WTC11 (cell line): ENCODE results near the gene FAM50B.

Experiments used
- CREB1 ChIP-seq: sonication (generic); formaldehyde crosslinking; IDR thresholded peaks from 2 replicates; pipeline ENCODE4 v1.8.0; 2023; ENCODE audit warnings: mild to moderate bottlenecking, missing genetic modification reagents
- NR1H2 ChIP-seq: sonication (generic); formaldehyde crosslinking; IDR thresholded peaks from 2 replicates; pipeline ENCODE4 v1.9.0; 2021; ENCODE audit warnings: mild to moderate bottlenecking, moderate library complexity, missing genetic modification reagents
- SMAD3 ChIP-seq: sonication (generic); formaldehyde crosslinking; IDR thresholded peaks from 2 replicates; pipeline ENCODE4 v1.8.0; 2022; ENCODE audit warnings: missing genetic modification reagents, mild to moderate bottlenecking, borderline replicate concordance
- SMAD4 ChIP-seq: sonication (generic); formaldehyde crosslinking; IDR thresholded peaks from 2 replicates; pipeline ENCODE4 v1.8.0; 2022; ENCODE audit warnings: mild to moderate bottlenecking, missing genetic modification reagents
- SP1 ChIP-seq: sonication (generic); formaldehyde crosslinking; conservative IDR thresholded peaks from 2 replicates; pipeline ENCODE4 v1.8.1; 2022; ENCODE audit warnings: missing genetic modification reagents
- TF ChIP-seq, protein P1 (sequence below): sonication (generic); formaldehyde crosslinking; IDR thresholded peaks from 2 replicates; pipeline ENCODE4 v1.8.0; 2022; ENCODE audit warnings: mild to moderate bottlenecking, missing genetic modification reagents
- TF ChIP-seq, protein P2 (sequence below): sonication (generic); formaldehyde crosslinking; IDR thresholded peaks from 2 replicates; pipeline ENCODE4 v1.8.0; 2022; ENCODE audit warnings: mild to moderate bottlenecking, missing genetic modification reagents
- TF ChIP-seq, protein P3 (sequence below): fragments of 200-600 bp; IDR thresholded peaks from 2 replicates; pipeline ENCODE4 v1.8.0; 2022; ENCODE audit warnings: antibody characterized with exemption
- TF ChIP-seq, protein P4 (sequence below): sonication (generic); formaldehyde crosslinking; IDR thresholded peaks from 2 replicates; pipeline ENCODE4 v1.8.1; 2023; ENCODE audit warnings: mild to moderate bottlenecking, missing genetic modification reagents, moderate library complexity
- TF ChIP-seq, protein P5 (sequence below): fragments of 250-450 bp; sonication (Bioruptor Pico); IDR thresholded peaks from 2 replicates; pipeline ENCODE4 v1.8.0; 2021; ENCODE audit warnings: mild to moderate bottlenecking
- TF ChIP-seq, protein P6 (sequence below): sonication (generic); formaldehyde crosslinking; IDR thresholded peaks from 2 replicates; pipeline ENCODE4 v1.8.1; 2023; ENCODE audit warnings: mild to moderate bottlenecking, missing genetic modification reagents
- TF ChIP-seq, protein P7 (sequence below): sonication (generic); formaldehyde crosslinking; IDR thresholded peaks from 2 replicates; pipeline ENCODE4 v1.8.1; 2022; ENCODE audit warnings: mild to moderate bottlenecking, missing genetic modification reagents, moderate library complexity, borderline replicate concordance

DNA sequence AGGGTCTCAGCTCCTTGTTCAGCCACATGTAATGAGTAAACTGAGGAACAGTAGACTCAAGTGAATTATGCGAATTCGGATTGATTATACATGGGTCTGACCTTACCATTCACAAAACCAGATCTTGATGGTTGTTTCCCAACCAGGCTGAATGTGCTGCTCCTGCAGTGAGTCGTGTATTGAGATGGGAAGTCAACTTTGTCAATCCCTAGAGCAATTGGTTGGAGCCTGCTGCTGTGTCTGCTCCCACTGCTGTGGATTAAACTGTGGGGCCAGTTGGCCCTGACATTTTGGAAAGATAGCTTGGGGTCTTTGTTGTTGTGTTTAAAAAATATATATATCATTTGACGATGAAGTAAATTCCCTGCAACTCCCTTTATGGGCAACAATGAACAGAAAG lies 23.9 kb downstream of the FAM50B start:
- TF ChIP-seq SP1 (CRISPR knock-in tag) (no peak), SMAD3 (CRISPR knock-in tag) (no peak), SMAD4 (CRISPR knock-in tag) (no peak), CREB1 (CRISPR knock-in tag) (no peak), NR1H2 (CRISPR knock-in tag) (no peak)
- TF ChIP-seq, protein P1, sequence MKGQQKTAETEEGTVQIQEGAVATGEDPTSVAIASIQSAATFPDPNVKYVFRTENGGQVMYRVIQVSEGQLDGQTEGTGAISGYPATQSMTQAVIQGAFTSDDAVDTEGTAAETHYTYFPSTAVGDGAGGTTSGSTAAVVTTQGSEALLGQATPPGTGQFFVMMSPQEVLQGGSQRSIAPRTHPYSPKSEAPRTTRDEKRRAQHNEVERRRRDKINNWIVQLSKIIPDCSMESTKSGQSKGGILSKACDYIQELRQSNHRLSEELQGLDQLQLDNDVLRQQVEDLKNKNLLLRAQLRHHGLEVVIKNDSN (CRISPR knock-in tag), result no peak
- TF ChIP-seq, protein P2, sequence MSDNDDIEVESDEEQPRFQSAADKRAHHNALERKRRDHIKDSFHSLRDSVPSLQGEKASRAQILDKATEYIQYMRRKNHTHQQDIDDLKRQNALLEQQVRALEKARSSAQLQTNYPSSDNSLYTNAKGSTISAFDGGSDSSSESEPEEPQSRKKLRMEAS (CRISPR knock-in tag), result no peak
- TF ChIP-seq, protein P3, sequence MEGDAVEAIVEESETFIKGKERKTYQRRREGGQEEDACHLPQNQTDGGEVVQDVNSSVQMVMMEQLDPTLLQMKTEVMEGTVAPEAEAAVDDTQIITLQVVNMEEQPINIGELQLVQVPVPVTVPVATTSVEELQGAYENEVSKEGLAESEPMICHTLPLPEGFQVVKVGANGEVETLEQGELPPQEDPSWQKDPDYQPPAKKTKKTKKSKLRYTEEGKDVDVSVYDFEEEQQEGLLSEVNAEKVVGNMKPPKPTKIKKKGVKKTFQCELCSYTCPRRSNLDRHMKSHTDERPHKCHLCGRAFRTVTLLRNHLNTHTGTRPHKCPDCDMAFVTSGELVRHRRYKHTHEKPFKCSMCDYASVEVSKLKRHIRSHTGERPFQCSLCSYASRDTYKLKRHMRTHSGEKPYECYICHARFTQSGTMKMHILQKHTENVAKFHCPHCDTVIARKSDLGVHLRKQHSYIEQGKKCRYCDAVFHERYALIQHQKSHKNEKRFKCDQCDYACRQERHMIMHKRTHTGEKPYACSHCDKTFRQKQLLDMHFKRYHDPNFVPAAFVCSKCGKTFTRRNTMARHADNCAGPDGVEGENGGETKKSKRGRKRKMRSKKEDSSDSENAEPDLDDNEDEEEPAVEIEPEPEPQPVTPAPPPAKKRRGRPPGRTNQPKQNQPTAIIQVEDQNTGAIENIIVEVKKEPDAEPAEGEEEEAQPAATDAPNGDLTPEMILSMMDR, result no peak
- TF ChIP-seq, protein P4, sequence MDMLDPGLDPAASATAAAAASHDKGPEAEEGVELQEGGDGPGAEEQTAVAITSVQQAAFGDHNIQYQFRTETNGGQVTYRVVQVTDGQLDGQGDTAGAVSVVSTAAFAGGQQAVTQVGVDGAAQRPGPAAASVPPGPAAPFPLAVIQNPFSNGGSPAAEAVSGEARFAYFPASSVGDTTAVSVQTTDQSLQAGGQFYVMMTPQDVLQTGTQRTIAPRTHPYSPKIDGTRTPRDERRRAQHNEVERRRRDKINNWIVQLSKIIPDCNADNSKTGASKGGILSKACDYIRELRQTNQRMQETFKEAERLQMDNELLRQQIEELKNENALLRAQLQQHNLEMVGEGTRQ (CRISPR knock-in tag), result no peak
- TF ChIP-seq, protein P5, sequence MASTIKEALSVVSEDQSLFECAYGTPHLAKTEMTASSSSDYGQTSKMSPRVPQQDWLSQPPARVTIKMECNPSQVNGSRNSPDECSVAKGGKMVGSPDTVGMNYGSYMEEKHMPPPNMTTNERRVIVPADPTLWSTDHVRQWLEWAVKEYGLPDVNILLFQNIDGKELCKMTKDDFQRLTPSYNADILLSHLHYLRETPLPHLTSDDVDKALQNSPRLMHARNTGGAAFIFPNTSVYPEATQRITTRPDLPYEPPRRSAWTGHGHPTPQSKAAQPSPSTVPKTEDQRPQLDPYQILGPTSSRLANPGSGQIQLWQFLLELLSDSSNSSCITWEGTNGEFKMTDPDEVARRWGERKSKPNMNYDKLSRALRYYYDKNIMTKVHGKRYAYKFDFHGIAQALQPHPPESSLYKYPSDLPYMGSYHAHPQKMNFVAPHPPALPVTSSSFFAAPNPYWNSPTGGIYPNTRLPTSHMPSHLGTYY (CRISPR knock-in tag), result no peak
- TF ChIP-seq, protein P6, sequence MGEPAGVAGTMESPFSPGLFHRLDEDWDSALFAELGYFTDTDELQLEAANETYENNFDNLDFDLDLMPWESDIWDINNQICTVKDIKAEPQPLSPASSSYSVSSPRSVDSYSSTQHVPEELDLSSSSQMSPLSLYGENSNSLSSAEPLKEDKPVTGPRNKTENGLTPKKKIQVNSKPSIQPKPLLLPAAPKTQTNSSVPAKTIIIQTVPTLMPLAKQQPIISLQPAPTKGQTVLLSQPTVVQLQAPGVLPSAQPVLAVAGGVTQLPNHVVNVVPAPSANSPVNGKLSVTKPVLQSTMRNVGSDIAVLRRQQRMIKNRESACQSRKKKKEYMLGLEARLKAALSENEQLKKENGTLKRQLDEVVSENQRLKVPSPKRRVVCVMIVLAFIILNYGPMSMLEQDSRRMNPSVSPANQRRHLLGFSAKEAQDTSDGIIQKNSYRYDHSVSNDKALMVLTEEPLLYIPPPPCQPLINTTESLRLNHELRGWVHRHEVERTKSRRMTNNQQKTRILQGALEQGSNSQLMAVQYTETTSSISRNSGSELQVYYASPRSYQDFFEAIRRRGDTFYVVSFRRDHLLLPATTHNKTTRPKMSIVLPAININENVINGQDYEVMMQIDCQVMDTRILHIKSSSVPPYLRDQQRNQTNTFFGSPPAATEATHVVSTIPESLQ (CRISPR knock-in tag), result no peak
- TF ChIP-seq, protein P7, sequence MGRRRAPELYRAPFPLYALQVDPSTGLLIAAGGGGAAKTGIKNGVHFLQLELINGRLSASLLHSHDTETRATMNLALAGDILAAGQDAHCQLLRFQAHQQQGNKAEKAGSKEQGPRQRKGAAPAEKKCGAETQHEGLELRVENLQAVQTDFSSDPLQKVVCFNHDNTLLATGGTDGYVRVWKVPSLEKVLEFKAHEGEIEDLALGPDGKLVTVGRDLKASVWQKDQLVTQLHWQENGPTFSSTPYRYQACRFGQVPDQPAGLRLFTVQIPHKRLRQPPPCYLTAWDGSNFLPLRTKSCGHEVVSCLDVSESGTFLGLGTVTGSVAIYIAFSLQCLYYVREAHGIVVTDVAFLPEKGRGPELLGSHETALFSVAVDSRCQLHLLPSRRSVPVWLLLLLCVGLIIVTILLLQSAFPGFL (CRISPR knock-in tag), result no peak
